Thoracic aorta (tissue), 2 donors: ENCODE data around the gene ALX3. TPM values are rescaled to one million over a fixed set of nuclear protein-coding genes. Genes with fewer than 3 reads are reported as not detected.

Source experiments
- ATAC-seq: fragments of 150-250 bp; one replicate; pipeline ENCODE4 v1.8.0; 2017; ENCODE audit warnings: low read depth; ENCODE audit not compliant: insufficient number of reproducible peaks, low FRiP score
- DNase-seq: peaks from one replicate; pipeline ENCODE4 v3.0.0-alpha.2; 2020; ENCODE audit warnings: low spot score
- H3K27ac ChIP-seq, 2 donors: fragments of 200-600 bp; sonication (generic); 1 replicate in 1 of 2; 2 replicates in 1 of 2; pipeline ENCODE4 v1.5.1; 2016; ENCODE audit warnings: mild to moderate bottlenecking in 2 of 2, moderate library complexity in 2 of 2
- H3K27me3 ChIP-seq: fragments of 200-600 bp; sonication (generic); replicated peaks from 2 replicates; pipeline ENCODE4 v1.6.0; 2016; ENCODE audit warnings: mild to moderate bottlenecking; ENCODE audit not compliant: insufficient read depth
- H3K36me3 ChIP-seq: fragments of 200-600 bp; sonication (generic); one replicate; pipeline ENCODE4 v1.5.1; 2016
- H3K4me1 ChIP-seq, 2 donors: fragments of 200-600 bp; sonication (generic); 1 replicate in 1 of 2; 2 replicates in 1 of 2; pipeline versions ENCODE4 v1.5.1 to v1.6.0; 2016; ENCODE audit warnings: low read depth in 2 of 2, mild to moderate bottlenecking in 1 of 2; ENCODE audit not compliant: control insufficient read depth in 1 of 2
- H3K4me3 ChIP-seq: fragments of 200-600 bp; sonication (generic); 2 replicates; pipeline ENCODE4 v1.5.1; 2016; ENCODE audit warnings: mild to moderate bottlenecking
- H3K9me3 ChIP-seq: fragments of 200-600 bp; sonication (generic); 2 replicates; pipeline ENCODE4 v1.5.1; 2016
- total RNA-seq, 2 donors: library from RNA; depleted of rRNA; stranded (reverse); fragments of >200 nt; gene quantifications; one replicate each; pipeline versions ENCODE4 v1.1.0 to v1.2.3, GENCODE V29; 2016
- TF ChIP-seq, protein P1 (sequence below): fragments of 200-600 bp; sonication (generic); IDR thresholded peaks from one replicate; pipeline ENCODE4 v1.5.1; 2019; ENCODE audit warnings: antibody characterized with exemption

Gene ALX3
- total RNA-seq, 2 donors from 2014 or later = not detected

GRCh38 chr1:110056776-110057175 is 13.7 kb downstream of the ALX3 start:
- Histone ChIP-seq H3K27ac (no peak overlapping the region), H3K36me3 (peaks cover 50% of the 10 kb centered on the region), H3K27me3 (no peaks in the 10 kb centered on the region), H3K4me3 (no peak overlapping the region), H3K9me3 (no peaks in the 10 kb centered on the region), H3K4me1 (no peaks in the 10 kb centered on the region)
- TF ChIP-seq, protein P1, sequence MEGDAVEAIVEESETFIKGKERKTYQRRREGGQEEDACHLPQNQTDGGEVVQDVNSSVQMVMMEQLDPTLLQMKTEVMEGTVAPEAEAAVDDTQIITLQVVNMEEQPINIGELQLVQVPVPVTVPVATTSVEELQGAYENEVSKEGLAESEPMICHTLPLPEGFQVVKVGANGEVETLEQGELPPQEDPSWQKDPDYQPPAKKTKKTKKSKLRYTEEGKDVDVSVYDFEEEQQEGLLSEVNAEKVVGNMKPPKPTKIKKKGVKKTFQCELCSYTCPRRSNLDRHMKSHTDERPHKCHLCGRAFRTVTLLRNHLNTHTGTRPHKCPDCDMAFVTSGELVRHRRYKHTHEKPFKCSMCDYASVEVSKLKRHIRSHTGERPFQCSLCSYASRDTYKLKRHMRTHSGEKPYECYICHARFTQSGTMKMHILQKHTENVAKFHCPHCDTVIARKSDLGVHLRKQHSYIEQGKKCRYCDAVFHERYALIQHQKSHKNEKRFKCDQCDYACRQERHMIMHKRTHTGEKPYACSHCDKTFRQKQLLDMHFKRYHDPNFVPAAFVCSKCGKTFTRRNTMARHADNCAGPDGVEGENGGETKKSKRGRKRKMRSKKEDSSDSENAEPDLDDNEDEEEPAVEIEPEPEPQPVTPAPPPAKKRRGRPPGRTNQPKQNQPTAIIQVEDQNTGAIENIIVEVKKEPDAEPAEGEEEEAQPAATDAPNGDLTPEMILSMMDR = no peak
- DNase-seq (no peak), ATAC-seq (no peak)

- H3K27ac ChIP-seq = no peak overlapping the region
- TF ChIP-seq, protein P1 = no peak
- ATAC-seq (no peak), DNase-seq (no peak)
- H3K9me3 ChIP-seq = no peaks in the 10 kb centered on the region
- no peaks in the 10 kb centered on the region for H3K4me1 ChIP-seq
- no peaks in the 10 kb centered on the region for H3K27me3 ChIP-seq
- H3K36me3 ChIP-seq = peaks cover 50% of the 10 kb centered on the region
- H3K4me3 ChIP-seq = no peak overlapping the region
Measured at GRCh38 chr1:110056285-110056683, 14.2 kb downstream of the ALX3 start.

DNA sequence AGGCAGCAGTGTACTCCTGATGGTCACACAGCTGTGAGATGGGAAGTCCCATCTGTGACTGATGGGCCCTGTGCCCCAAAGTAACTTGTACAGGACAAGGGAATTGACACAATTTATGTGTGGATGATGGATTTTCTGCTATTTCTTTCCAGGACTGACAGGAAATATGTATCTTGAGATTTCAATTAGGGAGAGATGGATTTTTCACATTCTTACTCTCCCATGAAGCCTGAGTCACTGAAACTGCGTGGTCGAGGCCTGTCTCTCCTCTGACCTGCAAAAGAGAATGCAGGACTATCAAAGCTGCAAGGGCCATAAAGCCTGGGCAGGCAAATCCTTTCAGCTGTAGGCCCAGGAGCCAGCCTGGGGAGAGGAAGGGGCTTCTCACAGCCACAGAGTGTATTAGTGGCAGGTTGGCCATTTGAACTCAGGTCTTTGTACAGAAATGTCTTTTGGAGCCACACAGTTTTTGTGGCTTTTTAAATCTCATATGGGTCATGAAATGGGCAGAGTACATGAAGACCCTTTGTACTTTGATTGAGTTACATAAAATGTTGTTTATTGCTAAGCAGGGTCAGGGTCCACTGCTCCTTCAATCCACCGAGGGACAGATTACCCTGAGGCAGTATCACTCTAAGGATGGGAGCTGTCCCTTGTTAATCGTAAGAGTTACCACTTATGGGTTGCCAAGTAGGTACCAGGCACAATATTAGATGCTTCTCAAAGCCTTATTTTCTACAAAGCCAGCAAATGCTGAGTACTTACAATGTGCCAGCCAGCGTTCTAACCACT is 14.8 kb downstream of the ALX3 start:
- Histone ChIP-seq H3K4me1 (no peaks in the 10 kb centered on the region), H3K27ac (no peak overlapping the region), H3K4me3 (no peak overlapping the region), H3K36me3 (peaks cover 52% of the 10 kb centered on the region), H3K27me3 (no peaks in the 10 kb centered on the region), H3K9me3 (no peaks in the 10 kb centered on the region)
- DNase-seq = no peak
- TF ChIP-seq, protein P1 = no peak
- ATAC-seq = no peak

GRCh38 chr1:110053552-110054428 is 16.7 kb downstream of the ALX3 start:
- TF ChIP-seq, protein P1 = peak; percentile 91
- Histone ChIP-seq H3K4me3 (no peak overlapping the region), H3K4me1 (no peaks in the 10 kb centered on the region), H3K27ac (no peak overlapping the region), H3K36me3 (peaks cover 61% of the 10 kb centered on the region), H3K9me3 (no peaks in the 10 kb centered on the region), H3K27me3 (no peaks in the 10 kb centered on the region)
- DNase-seq (no peak), ATAC-seq (no peak)

DNA sequence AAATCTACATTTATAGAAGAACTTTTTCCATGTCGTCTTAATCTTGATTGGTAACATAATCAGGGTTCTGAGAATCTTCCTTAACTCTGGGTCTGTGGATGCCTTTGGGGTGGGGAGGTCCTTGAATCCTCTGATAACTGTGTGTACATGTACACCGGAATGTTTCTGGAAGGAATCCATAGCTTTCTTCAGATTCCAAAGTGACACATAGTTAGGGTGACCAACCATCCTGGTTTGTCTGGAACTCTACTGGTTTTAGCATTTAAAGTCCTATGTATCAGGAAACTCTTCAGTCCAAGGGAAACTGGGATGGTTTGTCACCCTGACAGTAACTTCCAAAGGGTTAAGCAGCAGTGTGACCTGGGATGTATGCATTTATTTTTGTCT is 19.2 kb downstream of the ALX3 start:
- no peaks in the 10 kb centered on the region for H3K4me1 ChIP-seq
- no peaks in the 10 kb centered on the region for H3K27me3 ChIP-seq
- peaks cover 69% of the 10 kb centered on the region for H3K36me3 ChIP-seq
- no peaks in the 10 kb centered on the region for H3K9me3 ChIP-seq
- TF ChIP-seq, protein P1 = no peak
- no peak overlapping the region for H3K4me3 ChIP-seq
- no peak overlapping the region for H3K27ac ChIP-seq
- ATAC-seq (no peak), DNase-seq (no peak)
